ENCODE results near the gene ZNF891. TPM values are rescaled to one million over a fixed set of nuclear protein-coding genes. Genes with fewer than 3 reads are reported as not detected.
A peak's percentile ranks its signal among the peaks of the same experiment; 100 is the strongest.

Gene ZNF891
- total and polyA plus RNA-seq, 2 of the 13 experiments (the other 11 are each of a cell fraction or from before 2014, with no cell fraction given): 1.3 to 2.1 TPM

DNA sequence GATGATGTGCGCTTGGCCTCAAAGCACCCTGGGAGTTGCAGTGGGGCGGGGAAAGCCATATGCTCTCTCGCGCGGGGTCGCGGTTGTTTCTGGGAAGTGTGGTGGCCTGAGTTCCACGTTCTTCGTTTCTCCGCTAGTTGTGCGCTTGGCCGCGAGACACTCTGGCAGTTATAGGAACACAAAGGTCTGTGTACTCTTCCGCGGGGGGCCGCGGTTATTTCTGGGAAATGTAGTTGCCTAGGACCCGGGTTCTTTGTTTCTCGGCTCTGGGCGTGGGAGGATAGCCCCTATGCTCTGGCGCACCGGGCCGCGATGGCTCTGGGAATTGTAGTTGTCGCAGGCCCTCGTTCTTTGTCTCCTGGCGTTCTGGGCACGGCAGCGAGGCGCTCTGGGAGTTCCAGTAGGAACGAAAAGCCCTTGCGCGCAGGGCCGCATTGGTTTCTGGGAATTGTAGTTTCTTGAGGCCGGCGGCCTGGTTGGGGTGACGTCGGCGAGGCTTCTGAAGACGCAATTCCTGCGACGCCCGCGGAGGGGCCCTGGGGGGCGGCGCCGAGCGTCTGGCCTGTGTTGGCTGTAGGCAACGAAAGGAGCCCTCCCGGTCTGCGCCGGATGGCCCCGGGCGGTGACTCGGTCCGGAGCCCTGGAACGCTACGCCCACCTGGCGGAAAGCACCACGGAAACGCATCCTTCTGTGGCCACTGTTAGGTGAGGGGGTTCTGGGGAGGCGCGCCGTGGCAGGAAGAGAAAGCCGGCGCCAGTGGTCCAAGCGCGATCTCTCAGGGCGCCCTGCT, 49.5 kb downstream of the ZNF891 start, which contains the start of gene ZNF140 (continued):
- TF ChIP-seq NFATC3 (CRISPR knock-in tag; IDR thresholded peaks at IDR 0.05) (no peak), ZNF143 (CRISPR knock-in tag; IDR thresholded peaks at IDR 0.05) (peak; percentile 87), ZNF138 (CRISPR knock-in tag; IDR thresholded peaks at IDR 0.05; ENCODE audit: low read depth) (no peak; the same call in 1 of the 2 replicates), ZNF746 (CRISPR knock-in tag; IDR thresholded peaks at IDR 0.05) (no peak), ZNF766 (CRISPR knock-in tag; IDR thresholded peaks at IDR 0.05; ENCODE audit: borderline replicate concordance) (no peak; the same call in 1 of the 2 replicates), SRSF4 (IDR thresholded peaks at IDR 0.05; ENCODE audit: low read depth, low read length, poor library complexity, severe bottlenecking) (no peak), ZFP1 (CRISPR knock-in tag; IDR thresholded peaks at IDR 0.05) (peak; percentile 61), IRF2 (CRISPR knock-in tag; IDR thresholded peaks at IDR 0.05) (peak; percentile 70), IKZF1 (IDR thresholded peaks at IDR 0.05) (no peak), ZNF263 (CRISPR knock-in tag; IDR thresholded peaks at IDR 0.05) (no peak), RBAK (CRISPR knock-in tag; IDR thresholded peaks at IDR 0.05) (no peak), ZNF496 (CRISPR knock-in tag; IDR thresholded peaks at IDR 0.05; ENCODE audit: insufficient replicate concordance) (no peak), TSC22D2 (CRISPR knock-in tag; IDR thresholded peaks at IDR 0.05; ENCODE audit: borderline replicate concordance) (peak; percentile 59; the same call in 1 of the 2 replicates), NCOA5 (CRISPR knock-in tag; IDR thresholded peaks at IDR 0.05) (0 out of 2 replicates have a peak, but pooled peaks have one; percentile 65), GFI1 (CRISPR knock-in tag; IDR thresholded peaks at IDR 0.05; ENCODE audit: borderline replicate concordance) (no peak; the same call in 1 of the 2 replicates), CBX5 (CRISPR knock-in tag; IDR thresholded peaks at IDR 0.05; ENCODE audit: borderline replicate concordance) (peak; percentile 11; the same call in 1 of the 2 replicates), AGO2 (optimal IDR thresholded peaks at IDR 0.05; ENCODE audit: low read depth, low read length) (peak; percentile 36), TBL1XR1 (IDR thresholded peaks at IDR 0.05; ENCODE audit: borderline replicate concordance, low read length, partially characterized antibody) (peak; percentile 34), CCDC6 (CRISPR knock-in tag; IDR thresholded peaks at IDR 0.05) (no peak; the same call in 1 of the 2 replicates), ZNF709 (CRISPR knock-in tag; IDR thresholded peaks at IDR 0.05) (peak; percentile 51)
- TF ChIP-seq, protein P1, sequence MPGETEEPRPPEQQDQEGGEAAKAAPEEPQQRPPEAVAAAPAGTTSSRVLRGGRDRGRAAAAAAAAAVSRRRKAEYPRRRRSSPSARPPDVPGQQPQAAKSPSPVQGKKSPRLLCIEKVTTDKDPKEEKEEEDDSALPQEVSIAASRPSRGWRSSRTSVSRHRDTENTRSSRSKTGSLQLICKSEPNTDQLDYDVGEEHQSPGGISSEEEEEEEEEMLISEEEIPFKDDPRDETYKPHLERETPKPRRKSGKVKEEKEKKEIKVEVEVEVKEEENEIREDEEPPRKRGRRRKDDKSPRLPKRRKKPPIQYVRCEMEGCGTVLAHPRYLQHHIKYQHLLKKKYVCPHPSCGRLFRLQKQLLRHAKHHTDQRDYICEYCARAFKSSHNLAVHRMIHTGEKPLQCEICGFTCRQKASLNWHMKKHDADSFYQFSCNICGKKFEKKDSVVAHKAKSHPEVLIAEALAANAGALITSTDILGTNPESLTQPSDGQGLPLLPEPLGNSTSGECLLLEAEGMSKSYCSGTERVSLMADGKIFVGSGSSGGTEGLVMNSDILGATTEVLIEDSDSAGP (CRISPR knock-in tag; IDR thresholded peaks at IDR 0.05; ENCODE audit: borderline replicate concordance): peak; percentile 48
- TF ChIP-seq, protein P2, sequence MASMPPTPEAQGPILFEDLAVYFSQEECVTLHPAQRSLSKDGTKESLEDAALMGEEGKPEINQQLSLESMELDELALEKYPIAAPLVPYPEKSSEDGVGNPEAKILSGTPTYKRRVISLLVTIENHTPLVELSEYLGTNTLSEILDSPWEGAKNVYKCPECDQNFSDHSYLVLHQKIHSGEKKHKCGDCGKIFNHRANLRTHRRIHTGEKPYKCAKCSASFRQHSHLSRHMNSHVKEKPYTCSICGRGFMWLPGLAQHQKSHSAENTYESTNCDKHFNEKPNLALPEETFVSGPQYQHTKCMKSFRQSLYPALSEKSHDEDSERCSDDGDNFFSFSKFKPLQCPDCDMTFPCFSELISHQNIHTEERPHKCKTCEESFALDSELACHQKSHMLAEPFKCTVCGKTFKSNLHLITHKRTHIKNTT (CRISPR knock-in tag; IDR thresholded peaks at IDR 0.05): no peak
- TF ChIP-seq, protein P3, sequence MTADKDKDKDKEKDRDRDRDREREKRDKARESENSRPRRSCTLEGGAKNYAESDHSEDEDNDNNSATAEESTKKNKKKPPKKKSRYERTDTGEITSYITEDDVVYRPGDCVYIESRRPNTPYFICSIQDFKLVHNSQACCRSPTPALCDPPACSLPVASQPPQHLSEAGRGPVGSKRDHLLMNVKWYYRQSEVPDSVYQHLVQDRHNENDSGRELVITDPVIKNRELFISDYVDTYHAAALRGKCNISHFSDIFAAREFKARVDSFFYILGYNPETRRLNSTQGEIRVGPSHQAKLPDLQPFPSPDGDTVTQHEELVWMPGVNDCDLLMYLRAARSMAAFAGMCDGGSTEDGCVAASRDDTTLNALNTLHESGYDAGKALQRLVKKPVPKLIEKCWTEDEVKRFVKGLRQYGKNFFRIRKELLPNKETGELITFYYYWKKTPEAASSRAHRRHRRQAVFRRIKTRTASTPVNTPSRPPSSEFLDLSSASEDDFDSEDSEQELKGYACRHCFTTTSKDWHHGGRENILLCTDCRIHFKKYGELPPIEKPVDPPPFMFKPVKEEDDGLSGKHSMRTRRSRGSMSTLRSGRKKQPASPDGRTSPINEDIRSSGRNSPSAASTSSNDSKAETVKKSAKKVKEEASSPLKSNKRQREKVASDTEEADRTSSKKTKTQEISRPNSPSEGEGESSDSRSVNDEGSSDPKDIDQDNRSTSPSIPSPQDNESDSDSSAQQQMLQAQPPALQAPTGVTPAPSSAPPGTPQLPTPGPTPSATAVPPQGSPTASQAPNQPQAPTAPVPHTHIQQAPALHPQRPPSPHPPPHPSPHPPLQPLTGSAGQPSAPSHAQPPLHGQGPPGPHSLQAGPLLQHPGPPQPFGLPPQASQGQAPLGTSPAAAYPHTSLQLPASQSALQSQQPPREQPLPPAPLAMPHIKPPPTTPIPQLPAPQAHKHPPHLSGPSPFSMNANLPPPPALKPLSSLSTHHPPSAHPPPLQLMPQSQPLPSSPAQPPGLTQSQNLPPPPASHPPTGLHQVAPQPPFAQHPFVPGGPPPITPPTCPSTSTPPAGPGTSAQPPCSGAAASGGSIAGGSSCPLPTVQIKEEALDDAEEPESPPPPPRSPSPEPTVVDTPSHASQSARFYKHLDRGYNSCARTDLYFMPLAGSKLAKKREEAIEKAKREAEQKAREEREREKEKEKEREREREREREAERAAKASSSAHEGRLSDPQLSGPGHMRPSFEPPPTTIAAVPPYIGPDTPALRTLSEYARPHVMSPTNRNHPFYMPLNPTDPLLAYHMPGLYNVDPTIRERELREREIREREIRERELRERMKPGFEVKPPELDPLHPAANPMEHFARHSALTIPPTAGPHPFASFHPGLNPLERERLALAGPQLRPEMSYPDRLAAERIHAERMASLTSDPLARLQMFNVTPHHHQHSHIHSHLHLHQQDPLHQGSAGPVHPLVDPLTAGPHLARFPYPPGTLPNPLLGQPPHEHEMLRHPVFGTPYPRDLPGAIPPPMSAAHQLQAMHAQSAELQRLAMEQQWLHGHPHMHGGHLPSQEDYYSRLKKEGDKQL (CRISPR knock-in tag; IDR thresholded peaks at IDR 0.05; ENCODE audit: low read depth): no peak

Measured in HepG2 (cell line).